Ascending aorta (tissue), 2 donors: ENCODE measurements around the gene WFDC12. TPM values are rescaled to one million over a fixed set of nuclear protein-coding genes. Genes with fewer than 3 reads are reported as not detected.

Experiments
- DNase-seq, 2 donors: peaks; one replicate each; pipeline ENCODE4 v3.0.0-alpha.2; 2019; ENCODE audit warnings: low spot score in 2 of 2
- H3K27ac ChIP-seq, 2 donors: fragments of 200-600 bp; sonication (generic); one replicate each; pipeline ENCODE4 v1.5.1; 2016 to 2017; ENCODE audit warnings: mild to moderate bottlenecking in 1 of 2
- H3K27me3 ChIP-seq: fragments of 200-600 bp; sonication (generic); one replicate; pipeline ENCODE4 v1.5.1; 2017
- H3K36me3 ChIP-seq, 2 donors: fragments of 200-600 bp; sonication (generic); one replicate each; pipeline ENCODE4 v1.5.1; 2016
- H3K4me1 ChIP-seq, 2 donors: fragments of 200-600 bp; sonication (generic); one replicate each; pipeline ENCODE4 v1.5.1; 2016 to 2017; ENCODE audit warnings: mild to moderate bottlenecking in 1 of 2
- H3K4me3 ChIP-seq, 2 donors: fragments of 200-600 bp; sonication (generic); one replicate each; pipeline ENCODE4 v1.5.1; 2016 to 2017; ENCODE audit warnings: mild to moderate bottlenecking in 1 of 2
- H3K9me3 ChIP-seq, 2 donors: fragments of 200-600 bp; sonication (generic); one replicate each; pipeline ENCODE4 v1.5.1; 2016
- CTCF ChIP-seq, 3 experiments: fragments of 200-600 bp in 2 of 3; fragments of 450-650 bp in 1 of 3; sonication (generic) in 2 of 3; IDR thresholded peaks; one replicate each; pipeline ENCODE4 v1.5.1; 2016 to 2019; ENCODE audit warnings: antibody characterized with exemption in 3 of 3, mild to moderate bottlenecking in 1 of 3, moderate library complexity in 1 of 3
- intact Hi-C: fragments of 100-400 bp; cut with DNase I; formaldehyde crosslinking; loops from one replicate; pipeline ENCODE4 v1.15.1; 2023
- total RNA-seq: library from RNA; depleted of rRNA; stranded (reverse); fragments of >200 nt; gene quantifications from one replicate; pipeline ENCODE4 v1.1.0, GENCODE V29; 2016

The WFDC12 gene
- total RNA-seq, 1 donor from 2014 or later = not detected

GRCh38 chr20:45083127-45083526 is 41.1 kb downstream of the WFDC12 start:
- intact Hi-C loops = no loop called here
- H3K36me3 ChIP-seq = peaks cover 13 to 38% of the 10 kb centered on the region in 2 donors
- H3K4me1 ChIP-seq = no peaks in the 10 kb centered on the region
- H3K9me3 ChIP-seq = peaks cover 0 to 5% of the 10 kb centered on the region in 2 donors
- no peak overlapping the region for H3K4me3 ChIP-seq
- no peaks in the 10 kb centered on the region for H3K27me3 ChIP-seq
- DNase-seq = no peak
- TF ChIP-seq CTCF (IDR thresholded peaks at IDR 0.05) = no peak
- H3K27ac ChIP-seq = no peak overlapping the region

- no peaks in the 10 kb centered on the region for H3K27me3 ChIP-seq
- H3K27ac ChIP-seq = no peak overlapping the region
- H3K9me3 ChIP-seq = peaks cover 0 to 5% of the 10 kb centered on the region in 2 donors
- DNase-seq = no peak
- intact Hi-C loops = no loop called here
- no peak overlapping the region for H3K4me3 ChIP-seq
- H3K4me1 ChIP-seq = no peaks in the 10 kb centered on the region
- peaks cover 18 to 39% of the 10 kb centered on the region in 2 donors for H3K36me3 ChIP-seq
- TF ChIP-seq CTCF (IDR thresholded peaks at IDR 0.05) = no peak
Observed at GRCh38 chr20:45082468-45082867, 41.8 kb downstream of the WFDC12 start.

GRCh38 chr20:45080867-45081624 is 43.2 kb downstream of the WFDC12 start:
- no peak for TF ChIP-seq CTCF (IDR thresholded peaks at IDR 0.05)
- H3K36me3 ChIP-seq = peaks cover 23 to 53% of the 10 kb centered on the region in 2 donors
- no peaks in the 10 kb centered on the region for H3K4me1 ChIP-seq
- H3K27me3 ChIP-seq = no peaks in the 10 kb centered on the region
- no peak overlapping the region for H3K4me3 ChIP-seq
- no peak overlapping the region for H3K27ac ChIP-seq
- peaks cover 0 to 5% of the 10 kb centered on the region in 2 donors for H3K9me3 ChIP-seq
- intact Hi-C loops = no loop called here
- no peak for DNase-seq

- H3K27me3 ChIP-seq = no peaks in the 10 kb centered on the region
- peaks cover 36 to 74% of the 10 kb centered on the region in 2 donors for H3K36me3 ChIP-seq
- no peak for DNase-seq
- H3K4me3 ChIP-seq = no peak overlapping the region
- intact Hi-C loops = no loop called here
- H3K9me3 ChIP-seq = peaks cover 0 to 4% of the 10 kb centered on the region in 2 donors
- H3K27ac ChIP-seq = no peak overlapping the region
- H3K4me1 ChIP-seq = no peaks in the 10 kb centered on the region
- no peak for TF ChIP-seq CTCF (IDR thresholded peaks at IDR 0.05)
Observed at GRCh38 chr20:45077559-45077958, 46.7 kb downstream of the WFDC12 start.

Other genes starting within 250 kb of the WFDC12 start
- gene YWHAB, start 238.8 kb downstream of the WFDC12 start, total RNA-seq = 50.4 TPM
- 22.9 TPM for gene PABPC1L, start 214.4 kb downstream of the WFDC12 start, total RNA-seq
- gene TOMM34, start 164.1 kb downstream of the WFDC12 start, total RNA-seq = 11.1 TPM
- gene STK4, start 158.0 kb downstream of the WFDC12 start, total RNA-seq = 20.6 TPM
- gene KCNS1, start 23.3 kb downstream of the WFDC12 start, total RNA-seq = not detected
- gene WFDC5, start 9.3 kb downstream of the WFDC12 start, total RNA-seq = not detected
- gene PI3, start 50.4 kb upstream of the WFDC12 start, total RNA-seq = not detected
- not detected for gene SEMG1, start 82.6 kb upstream of the WFDC12 start, total RNA-seq
- gene SEMG2, start 96.9 kb upstream of the WFDC12 start, total RNA-seq = not detected
- 223 TPM for gene SLPI, start 130.1 kb upstream of the WFDC12 start, total RNA-seq
- gene RBPJL, start 182.4 kb upstream of the WFDC12 start, total RNA-seq = not detected
- gene MATN4, start 183.8 kb upstream of the WFDC12 start, total RNA-seq = 0.21 TPM
- gene SDC4, start 224.0 kb upstream of the WFDC12 start, total RNA-seq = 63.8 TPM
- gene SYS1, start 238.7 kb upstream of the WFDC12 start, total RNA-seq = 27.4 TPM